DMS153 treated with DMSO at 0.1 percent for 48 hours (cell line): ENCODE results near the gene SSUH2.

Experiments used
- DNase-seq: peaks from one replicate; lab custom pipeline; 2025; ENCODE audit not compliant: unreplicated experiment; lab: John Stamatoyannopoulos, UW

SSUH2 gene

GRCh38 chr3:8618950-8619349 is 25.6 kb downstream of the SSUH2 start:
- no peak for DNase-seq

GRCh38 chr3:8617921-8618320 is 26.7 kb downstream of the SSUH2 start:
- no peak for DNase-seq

- no peak for DNase-seq
These were observed 33.6 kb downstream of the SSUH2 start for GRCh38 chr3:8610951-8611350.

- DNase-seq = no peak
These were observed 35.7 kb downstream of the SSUH2 start for GRCh38 chr3:8608791-8609467.

- DNase-seq = no peak
These were observed 36.4 kb downstream of the SSUH2 start for GRCh38 chr3:8608041-8608790.

DNA sequence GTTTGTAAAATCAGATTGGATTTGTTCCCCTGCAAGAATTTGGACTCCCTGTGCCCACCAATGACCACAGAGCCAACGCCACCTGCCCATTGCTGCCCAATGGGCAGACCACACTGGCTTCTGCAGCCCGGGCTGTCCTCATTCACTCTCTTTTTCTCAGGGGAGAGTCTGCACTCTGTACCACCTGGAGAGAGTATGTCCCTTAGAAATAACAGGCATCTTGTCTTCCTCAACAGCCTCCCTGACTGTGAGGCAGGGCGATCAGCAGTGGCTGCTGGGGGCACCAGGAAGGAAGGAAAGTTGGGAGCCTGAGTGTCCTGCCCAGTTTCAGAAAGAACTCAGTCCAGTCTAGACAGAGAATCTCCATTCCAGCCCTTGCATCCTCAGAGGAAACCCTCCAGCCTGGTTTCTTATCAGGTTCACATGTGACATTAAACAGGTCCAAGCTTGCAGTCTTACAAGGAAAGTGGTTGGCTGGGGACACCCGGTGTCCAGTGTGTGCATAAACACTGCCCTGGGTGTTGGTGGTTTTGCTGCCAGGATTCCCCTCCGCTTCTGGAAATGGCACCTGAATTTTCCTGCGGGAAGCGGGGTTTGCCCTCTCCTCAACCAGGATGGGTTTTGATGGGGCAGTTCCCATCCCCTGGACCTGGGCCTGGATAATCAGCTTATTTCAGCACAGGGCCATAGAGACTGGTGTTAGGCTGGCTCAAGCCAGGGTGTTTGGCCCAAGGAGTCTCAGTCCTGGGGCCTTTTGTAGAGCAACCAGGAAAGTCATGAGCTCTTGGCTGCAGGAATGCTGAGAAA is 37.2 kb downstream of the SSUH2 start:
- no peak for DNase-seq

DNA sequence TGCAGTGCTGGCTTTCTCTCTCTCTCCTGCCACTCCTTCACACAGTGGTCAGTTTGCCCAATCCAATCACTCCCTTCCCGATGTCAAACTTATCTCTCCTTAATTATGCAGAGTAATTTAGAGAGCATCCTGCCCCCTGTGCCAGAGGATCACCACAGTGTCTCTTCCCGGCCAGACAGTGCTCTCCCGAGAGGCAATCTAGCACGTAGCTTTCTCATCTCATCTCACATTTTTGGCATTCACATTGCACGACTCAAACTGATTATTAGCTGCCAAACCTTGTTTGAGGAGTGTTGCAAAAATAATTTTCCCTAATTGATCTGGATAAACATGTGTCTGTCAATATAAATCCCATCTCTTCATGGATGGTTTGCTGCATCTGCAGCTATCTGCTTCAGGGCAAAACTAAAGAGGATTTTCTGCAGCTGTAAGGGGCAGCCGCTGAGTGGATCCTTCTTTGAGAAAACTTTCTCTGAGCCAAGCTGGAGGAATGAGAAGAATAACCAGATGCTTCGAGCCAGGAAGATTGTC is 37.8 kb downstream of the SSUH2 start:
- DNase-seq = no peak

- DNase-seq = no peak
These were observed 39.6 kb downstream of the SSUH2 start for GRCh38 chr3:8604988-8605387.

DNA sequence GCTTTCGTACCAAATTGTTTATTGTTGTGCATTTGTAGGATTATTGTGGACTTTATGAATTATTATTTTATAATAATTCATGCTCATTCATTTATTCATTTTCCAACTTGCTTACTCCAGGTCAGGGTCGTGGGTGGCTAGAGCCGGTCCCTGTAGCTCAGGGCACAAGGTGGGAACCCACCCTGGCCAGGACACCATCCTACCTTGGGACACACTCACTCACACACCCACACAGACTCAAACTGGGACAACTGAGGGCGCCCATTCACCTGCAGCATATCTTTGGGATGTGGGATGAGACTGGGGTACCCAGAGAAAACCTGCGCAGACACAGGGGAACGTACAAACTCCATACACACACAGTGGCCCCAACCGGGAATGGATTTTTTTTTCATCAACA is 40.6 kb downstream of the SSUH2 start:
- no peak for DNase-seq

GRCh38 chr3:8603115-8603710 is 41.4 kb downstream of the SSUH2 start:
- DNase-seq = no peak

DNA sequence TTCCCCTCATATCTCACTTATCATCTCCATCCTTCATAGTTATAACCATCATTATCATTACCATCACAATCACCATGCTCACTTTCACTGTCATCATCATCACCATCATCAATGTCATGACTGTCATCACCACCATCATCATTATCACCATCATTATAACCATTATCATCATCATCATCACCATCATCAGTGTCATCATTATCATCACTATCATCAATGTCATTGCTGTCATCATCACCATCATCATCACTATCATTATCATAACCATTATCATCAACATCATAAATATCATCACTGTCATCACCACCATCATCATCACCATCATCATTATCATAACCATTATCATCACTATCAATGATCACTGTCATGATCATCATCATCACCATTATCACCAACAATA is 44.1 kb downstream of the SSUH2 start:
- no peak for DNase-seq

- DNase-seq = no peak
These were observed 45.5 kb downstream of the SSUH2 start for GRCh38 chr3:8599146-8599545.

- DNase-seq = no peak
These were observed 47.3 kb downstream of the SSUH2 start for GRCh38 chr3:8597219-8597853.

DNA sequence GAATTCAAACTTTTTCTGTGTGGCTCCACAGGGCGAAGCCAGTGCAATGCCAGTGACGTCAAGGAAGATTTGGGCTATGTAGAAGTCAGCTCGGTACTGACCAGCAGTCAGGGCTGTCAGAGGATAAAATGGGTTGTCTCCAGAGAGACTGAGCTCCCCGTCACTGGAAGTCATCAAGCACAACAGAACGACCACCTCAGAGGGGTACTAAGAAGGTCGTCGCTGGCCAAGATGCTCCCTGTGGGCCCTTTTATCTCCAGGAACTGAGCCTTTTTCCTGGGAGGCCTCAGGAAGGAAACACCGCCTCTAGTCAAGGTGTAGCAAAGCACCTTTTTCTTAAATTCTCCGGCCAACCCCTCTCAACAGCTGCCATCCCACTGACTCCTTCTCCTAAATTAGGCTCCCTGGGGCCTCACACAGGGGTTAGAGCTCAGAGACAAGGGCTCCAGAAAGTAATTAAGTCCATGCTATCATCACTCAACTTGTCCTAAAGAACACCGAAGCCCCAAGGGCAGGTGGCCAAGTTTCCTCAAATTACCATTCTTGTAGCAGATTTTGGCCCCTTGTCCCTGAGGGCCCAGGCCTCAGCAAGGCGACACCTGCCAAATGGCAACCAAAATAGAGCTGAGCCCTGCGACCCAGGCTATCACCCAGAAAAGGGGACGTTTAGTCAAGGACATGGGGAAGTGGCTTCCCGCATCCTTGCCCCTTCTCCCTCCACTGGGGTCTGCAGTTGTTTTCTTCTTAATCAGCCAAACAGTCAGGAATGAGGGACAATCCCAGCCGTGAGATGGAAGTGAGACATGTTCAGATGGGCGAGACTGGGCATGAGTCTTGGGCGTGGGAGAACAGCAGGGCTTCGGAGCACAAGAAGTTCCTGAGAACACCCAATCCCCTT is 48.0 kb downstream of the SSUH2 start:
- no peak for DNase-seq

- DNase-seq = no peak
These were observed 48.9 kb downstream of the SSUH2 start for GRCh38 chr3:8595695-8596115.

- no peak for DNase-seq
These were observed 49.3 kb downstream of the SSUH2 start for GRCh38 chr3:8595252-8595651.

GRCh38 chr3:8593021-8593827 is 51.4 kb downstream of the SSUH2 start:
- no peak for DNase-seq

DNA sequence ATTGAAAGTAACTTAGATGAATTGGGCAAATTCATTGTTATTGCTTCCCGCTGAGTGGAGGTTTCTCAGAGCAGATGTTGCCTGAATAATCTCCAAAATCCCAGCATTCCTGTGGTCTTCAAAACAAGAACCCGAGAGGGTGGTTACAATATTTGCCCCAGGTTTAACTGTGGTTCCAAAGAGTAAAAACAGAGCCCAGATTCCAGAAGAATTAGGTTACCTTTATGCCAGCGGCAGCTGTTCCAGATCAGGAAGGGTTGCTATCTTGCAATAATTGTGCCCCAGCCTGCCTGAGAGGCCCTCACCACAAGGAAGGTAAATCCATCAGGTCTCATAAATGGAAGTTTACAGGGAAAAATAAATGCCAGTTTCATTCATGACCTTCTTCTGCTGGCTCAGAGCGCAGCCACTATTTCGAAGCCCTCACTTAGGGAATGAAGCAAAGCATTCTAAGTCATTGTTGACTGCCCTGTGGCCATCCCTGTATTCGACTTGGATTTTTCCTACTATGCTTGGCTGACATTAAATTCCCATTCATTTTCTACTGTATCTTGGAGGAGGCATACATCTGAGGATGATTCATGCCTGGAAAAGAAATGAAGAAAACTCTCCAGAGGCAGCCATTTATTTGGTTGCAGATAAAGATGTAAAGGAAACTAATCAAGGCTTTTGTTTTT is 54.6 kb downstream of the SSUH2 start:
- no peak for DNase-seq
